IMR-90 (cell line): ENCODE results near the gene CBX6. TPM values are rescaled to one million over a fixed set of nuclear protein-coding genes. Genes with fewer than 3 reads are reported as not detected.

ENCODE experiments used
- ATAC-seq: fragments of 200-7000 bp; cut with Tn5 transposase; 2 replicates; pipeline ENCODE4 v1.9.1; 2020; ENCODE audit warnings: low read depth, mild to moderate bottlenecking, moderate library complexity
- BruUV-seq: library from RNA; stranded (reverse); fragments of 400-500 nt; replicated peaks from 2 replicates; lab custom pipeline; 2021; lab: Mats Ljungman, UMichigan
- CTCF ChIA-PET: fragments of 300-600 bp; formaldehyde crosslinking; extraction: SDS; loops from one replicate; lab custom pipeline; 2021; ENCODE audit warnings: antibody characterized with exemption; lab: Yijun Ruan, JAX
- POLR2A ChIA-PET: fragments of 300-600 bp; sonication (Branson Sonifier 250); formaldehyde crosslinking; loops from one replicate; lab custom pipeline; 2022; ENCODE audit warnings: antibody characterized with exemption; ENCODE audit not compliant: unreplicated experiment; lab: Charles Lee
- DNase-seq: peaks from one replicate; pipeline ENCODE4 v3.0.0; 2013
- H2AFZ ChIP-seq: replicated peaks from 2 replicates; pipeline ENCODE3; 2013; ENCODE audit warnings: low read length, mild to moderate bottlenecking; ENCODE audit not compliant: poor library complexity
- H2AK5ac ChIP-seq: 2 replicates; pipeline ENCODE4 v1.6.1; 2013; ENCODE audit warnings: low read depth, low read length, inconsistent platforms
- H2AK9ac ChIP-seq: replicated peaks from 2 replicates; pipeline ENCODE3; 2013; ENCODE audit warnings: mild to moderate bottlenecking, low read depth, low read length, moderate library complexity; ENCODE audit not compliant: poor library complexity
- H2BK120ac ChIP-seq: 2 replicates; pipeline ENCODE4 v1.6.1; 2013; ENCODE audit warnings: low read depth, low read length, inconsistent platforms
- H2BK15ac ChIP-seq: 3 replicates; pipeline ENCODE4 v1.6.1; 2013; ENCODE audit warnings: low read depth, low read length, inconsistent platforms
- H2BK20ac ChIP-seq: 2 replicates; pipeline ENCODE4 v1.6.1; 2013; ENCODE audit warnings: low read depth, mild to moderate bottlenecking, inconsistent platforms, low read length, moderate library complexity
- H2BK5ac ChIP-seq: 2 replicates; pipeline ENCODE4 v1.6.1; 2013; ENCODE audit warnings: mild to moderate bottlenecking, low read depth, low read length, inconsistent platforms; ENCODE audit not compliant: poor library complexity, severe bottlenecking
- H3K14ac ChIP-seq: replicated peaks from 2 replicates; pipeline ENCODE4 v1.6.1; 2013; ENCODE audit warnings: low read depth, low read length, inconsistent platforms
- H3K18ac ChIP-seq: 2 replicates; pipeline ENCODE4 v1.6.1; 2013; ENCODE audit warnings: low read depth, low read length, control low read depth
- H3K23ac ChIP-seq: 2 replicates; pipeline ENCODE4 v1.6.1; 2013; ENCODE audit warnings: low read depth, low read length, inconsistent platforms
- H3K27ac ChIP-seq: 2 replicates; pipeline ENCODE4 v1.5.1; 2013; ENCODE audit warnings: mild to moderate bottlenecking, control low read depth, low read length; ENCODE audit not compliant: insufficient read depth
- H3K27me3 ChIP-seq: 2 replicates; pipeline ENCODE4 v1.6.1; 2013; ENCODE audit warnings: low read length; ENCODE audit not compliant: control insufficient read depth, insufficient read depth
- H3K36me3 ChIP-seq: 2 replicates; pipeline ENCODE4 v1.6.1; 2013; ENCODE audit warnings: low read length, mixed read lengths; ENCODE audit not compliant: control insufficient read depth, insufficient read depth
- H3K4ac ChIP-seq: 2 replicates; pipeline ENCODE4 v1.6.1; 2013; ENCODE audit warnings: low read depth, low read length, inconsistent platforms
- H3K4me1 ChIP-seq: 2 replicates; pipeline ENCODE4 v1.6.1; 2013; ENCODE audit warnings: low read length, mixed read lengths; ENCODE audit not compliant: control insufficient read depth, insufficient read depth
- H3K4me2 ChIP-seq: 2 replicates; pipeline ENCODE4 v1.6.1; 2013; ENCODE audit warnings: low read depth, mild to moderate bottlenecking, control low read depth, low read length, moderate library complexity
- H3K4me3 ChIP-seq: 2 replicates; pipeline ENCODE4 v1.5.1; 2013; ENCODE audit warnings: low read depth, mild to moderate bottlenecking, control low read depth, low read length, moderate library complexity; ENCODE audit not compliant: insufficient read depth
- H3K56ac ChIP-seq: 2 replicates; pipeline ENCODE4 v1.6.1; 2013; ENCODE audit warnings: low read length, inconsistent platforms; ENCODE audit not compliant: insufficient read depth; ENCODE audit errors: extremely low read depth
- H3K79me1 ChIP-seq, 2 experiments: 2 replicates each; pipeline ENCODE4 v1.6.1; 2013; ENCODE audit warnings: low read length in 2 of 2, inconsistent platforms in 1 of 2, low read depth in 1 of 2
- H3K9ac ChIP-seq: 2 replicates; pipeline ENCODE4 v1.6.1; 2013; ENCODE audit warnings: low read depth, low read length, control low read depth
- H3K9me1 ChIP-seq: 2 replicates; pipeline ENCODE4 v1.6.1; 2013; ENCODE audit warnings: low read length, inconsistent platforms; ENCODE audit not compliant: insufficient read depth
- H3K9me3 ChIP-seq: 2 replicates; pipeline ENCODE4 v1.6.1; 2013; ENCODE audit warnings: low read length; ENCODE audit not compliant: control insufficient read depth, insufficient read depth
- H4K20me1 ChIP-seq: 2 replicates; pipeline ENCODE4 v1.6.1; 2013; ENCODE audit warnings: low read length, inconsistent platforms; ENCODE audit not compliant: insufficient read depth
- H4K5ac ChIP-seq: 2 replicates; pipeline ENCODE4 v1.6.1; 2013; ENCODE audit warnings: mild to moderate bottlenecking, low read depth, low read length, control low read depth
- H4K8ac ChIP-seq, 2 experiments: 2 replicates each; pipeline ENCODE4 v1.6.1; 2013; ENCODE audit warnings: low read depth in 2 of 2, low read length in 2 of 2, control low read depth in 1 of 2, inconsistent platforms in 1 of 2
- H4K91ac ChIP-seq: 2 replicates; pipeline ENCODE4 v1.6.1; 2013; ENCODE audit warnings: low read depth, low read length, inconsistent platforms; ENCODE audit not compliant: insufficient read depth
- BHLHE40 ChIP-seq: fragments of 150-350 bp; IDR thresholded peaks from 2 replicates; pipeline ENCODE4 v1.6.1; 2016; ENCODE audit warnings: mild to moderate bottlenecking, low read depth, low read length
- CEBPB ChIP-seq: IDR thresholded peaks from 2 replicates; pipeline ENCODE4 v1.6.1; 2012; ENCODE audit warnings: low read depth, low read length, improper control_type of control experiment
- FOS ChIP-seq: fragments of 150-350 bp; IDR thresholded peaks from 2 replicates; pipeline ENCODE4 v1.6.1; 2016; ENCODE audit warnings: low read depth, low read length
- MAFK ChIP-seq: IDR thresholded peaks from 2 replicates; pipeline ENCODE4 v1.6.1; 2012; ENCODE audit warnings: low read depth, low read length, improper control_type of control experiment
- MAZ ChIP-seq: IDR thresholded peaks from 2 replicates; pipeline ENCODE4 v1.6.1; 2012; ENCODE audit warnings: low read depth, mild to moderate bottlenecking, low read length, improper control_type of control experiment, moderate library complexity, borderline replicate concordance
- MXI1 ChIP-seq: IDR thresholded peaks from 2 replicates; pipeline ENCODE4 v1.6.1; 2012; ENCODE audit warnings: low read depth, mild to moderate bottlenecking, low read length, moderate library complexity, borderline replicate concordance
- NFE2L2 ChIP-seq: fragments of 150-350 bp; IDR thresholded peaks from 2 replicates; pipeline ENCODE4 v1.6.1; 2016; ENCODE audit warnings: low read depth, mild to moderate bottlenecking, low read length
- RAD21 ChIP-seq: IDR thresholded peaks from 2 replicates; pipeline ENCODE4 v1.6.1; 2012; ENCODE audit warnings: low read length, improper control_type of control experiment
- RCOR1 ChIP-seq: IDR thresholded peaks from 2 replicates; pipeline ENCODE4 v1.6.1; 2012; ENCODE audit warnings: mild to moderate bottlenecking, low read length, improper control_type of control experiment; ENCODE audit not compliant: insufficient replicate concordance
- WGBS, 2 experiments: methylation state at CpG; one replicate each; pipeline versions ENCODE4 v1.1.5 to v1.1.7; 2013; ENCODE audit warnings: missing lambda C conversion rate in 2 of 2; ENCODE audit not compliant: insufficient read length in 1 of 2; ENCODE audit errors: extremely low coverage in 2 of 2; 5-methylcytosine and 5-hydroxymethylcytosine counted together
- dilution Hi-C: fragments of 300-500 bp; cut with HindIII; formaldehyde crosslinking; loops from one replicate; pipeline ENCODE4 v1.14.3; 2018; ENCODE audit warnings: low sequenced_read_pairs; ENCODE audit not compliant: unreplicated experiment
- in situ Hi-C: fragments of 300-500 bp; cut with MboI; formaldehyde crosslinking; loops from 3 replicates; pipeline ENCODE4 v1.14.3; 2019; ENCODE audit warnings: low sequenced_read_pairs, inconsistent platforms, mixed read lengths
- intact Hi-C: fragments of 100-400 bp; cut with micrococcal nuclease; formaldehyde crosslinking; loops from 2 replicates; pipeline ENCODE4 v1.10.0; 2022
- polyA plus RNA-seq, 3 experiments: library from polyadenylated mRNA; depleted of rRNA; stranded (reverse); fragments of >200 nt; gene quantifications; 2 replicates each; pipeline ENCODE4 v1.2.3, GENCODE V29; 2012; ENCODE audit warnings: low replicate concordance in 1 of 3
- total RNA-seq: library from RNA; depleted of rRNA; stranded (reverse); fragments of >200 nt; gene quantifications from 2 replicates; pipeline ENCODE4 v1.2.3, GENCODE V29; 2012

CBX6 gene
- total and polyA plus RNA-seq, 2 of the 4 experiments (the other 2 are of a cell fraction) = 15.2 to 19.0 TPM

- POLR2A ChIA-PET = interaction anchor here (0.6 kb wide), 1 partner anchor 103 kb away, joined by 3 read pairs; no protein-coding TSS in a partner anchor
- BruUV-seq = no TSS peak
- CTCF ChIA-PET = interaction anchor here (1.1 to 4.0 kb wide), 6 partner anchors 54 to 256 kb away, joined by 3 to 28 read pairs (median 4); no protein-coding TSS in a partner anchor
- no CpG with 5 or more reads among the region's 2 CpGs for WGBS, 2 experiments
- Histone ChIP-seq H2AK5ac (no peak overlapping the region), H4K20me1 (peaks cover 33% of the 10 kb centered on the region), H2AK9ac (peak overlapping the region; percentile 95), H3K36me3 (peaks cover 18% of the 10 kb centered on the region), H4K8ac (peak overlapping the region in 1 of 2 experiments; percentile 37; a peak in 1 of 4 replicates), H3K4me3 (peak overlapping the region; percentile 95), H2BK20ac (no peak overlapping the region), H3K4ac (peak overlapping the region; percentile 35), H3K23ac (peak overlapping the region; percentile 19; the same call in 1 of the 2 replicates), H3K9me3 (no peaks in the 10 kb centered on the region), H2BK120ac (no peak overlapping the region), H3K4me1 (no peaks in the 10 kb centered on the region), H3K9ac (peak overlapping the region; percentile 88), H3K18ac (no peak overlapping the region), H3K14ac (no peak overlapping the region; the same call in 1 of the 2 replicates), H3K79me1 (peaks cover 20 to 44% of the 10 kb centered on the region in 2 experiments), H3K56ac (no peak overlapping the region), H4K5ac (no peak overlapping the region), H4K91ac (no peak overlapping the region), H2BK5ac (no peak overlapping the region), H3K27ac (peak overlapping the region; percentile 94), H2AFZ (peak overlapping the region; percentile 59), H3K9me1 (peaks cover 4% of the 10 kb centered on the region; the same call in 1 of the 2 replicates), H3K27me3 (no peaks in the 10 kb centered on the region), H2BK15ac (no peak overlapping the region), H3K4me2 (peak overlapping the region; percentile 83)
- ATAC-seq (no peak), DNase-seq (no peak)
- intact Hi-C loops = loop anchor here (1.0 to 5.0 kb wide), 4 partner anchors 111 to 436 kb away; partner anchors contain the start of gene APOBEC3B
- TF ChIP-seq MAZ (no peak), NFE2L2 (no peak), BHLHE40 (no peak), MXI1 (no peak), RCOR1 (no peak), RAD21 (no peak), MAFK (no peak), FOS (no peak), CEBPB (no peak)
- in situ Hi-C loops = loop anchor here (25.0 kb wide), 1 partner anchor 241 kb away; no protein-coding TSS in a partner anchor
- dilution Hi-C loops = no loop called here
These were observed 1.1 kb downstream of the CBX6 start for GRCh38 chr22:38870791-38871359.
